HEK293 (cell line): Measurements from ENCODE around the gene PRKAG2.

Source experiments
- KLF16 ChIP-seq: fragments of 450-650 bp; formaldehyde crosslinking; IDR thresholded peaks from 2 replicates; pipeline ENCODE4 v1.5.1; 2017; ENCODE audit warnings: missing biosample characterization, missing genetic modification characterization
- TCF7L2 ChIP-seq: IDR thresholded peaks from 2 replicates; pipeline ENCODE4 v1.6.1; 2011; ENCODE audit warnings: low read depth, mild to moderate bottlenecking, inconsistent platforms, low read length, moderate library complexity, borderline replicate concordance
- ZBTB48 ChIP-seq: fragments of 450-650 bp; formaldehyde crosslinking; IDR thresholded peaks from 2 replicates; pipeline ENCODE4 v1.5.1; 2016; ENCODE audit warnings: missing biosample characterization, missing genetic modification characterization
- ZFP37 ChIP-seq: fragments of 450-650 bp; formaldehyde crosslinking; IDR thresholded peaks from 2 replicates; pipeline ENCODE4 v1.5.1; 2016; ENCODE audit warnings: missing biosample characterization, missing genetic modification characterization
- ZNF561 ChIP-seq: fragments of 450-650 bp; IDR thresholded peaks from 2 replicates; pipeline ENCODE4 v1.5.1; 2018; ENCODE audit warnings: missing biosample characterization, missing genetic modification characterization, borderline replicate concordance
- ZNF670 ChIP-seq: fragments of 450-650 bp; formaldehyde crosslinking; IDR thresholded peaks from 2 replicates; pipeline ENCODE4 v1.5.1; 2016; ENCODE audit warnings: missing biosample characterization, missing genetic modification characterization, low read depth
- TF ChIP-seq, protein P1 (sequence below): fragments of 450-650 bp; formaldehyde crosslinking; IDR thresholded peaks from 2 replicates; pipeline ENCODE4 v1.5.1; 2016; ENCODE audit warnings: missing biosample characterization, missing genetic modification characterization

DNA sequence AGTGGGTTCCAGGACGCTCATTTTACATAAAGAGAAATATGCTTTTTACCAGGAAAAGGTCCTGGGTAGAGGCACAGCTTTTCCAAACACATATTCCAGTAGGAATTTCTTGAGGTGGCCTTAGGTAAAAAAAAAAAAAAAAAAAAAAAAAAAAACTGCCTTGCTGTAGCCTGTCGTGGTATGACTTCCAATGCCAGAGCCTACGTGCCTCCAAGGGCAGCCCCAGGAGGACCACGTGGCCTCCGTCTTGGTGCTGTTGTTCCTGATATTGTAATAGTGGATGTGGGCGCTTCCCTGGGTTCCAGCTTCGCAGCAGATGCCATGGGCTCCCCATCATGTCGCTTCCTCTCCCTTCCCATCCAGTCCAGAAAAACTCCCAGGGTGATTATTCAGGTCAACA is 49.3 kb downstream of the PRKAG2 start:
- no peak for TF ChIP-seq ZFP37 (tag by site-specific recombination)
- TF ChIP-seq, protein P1, sequence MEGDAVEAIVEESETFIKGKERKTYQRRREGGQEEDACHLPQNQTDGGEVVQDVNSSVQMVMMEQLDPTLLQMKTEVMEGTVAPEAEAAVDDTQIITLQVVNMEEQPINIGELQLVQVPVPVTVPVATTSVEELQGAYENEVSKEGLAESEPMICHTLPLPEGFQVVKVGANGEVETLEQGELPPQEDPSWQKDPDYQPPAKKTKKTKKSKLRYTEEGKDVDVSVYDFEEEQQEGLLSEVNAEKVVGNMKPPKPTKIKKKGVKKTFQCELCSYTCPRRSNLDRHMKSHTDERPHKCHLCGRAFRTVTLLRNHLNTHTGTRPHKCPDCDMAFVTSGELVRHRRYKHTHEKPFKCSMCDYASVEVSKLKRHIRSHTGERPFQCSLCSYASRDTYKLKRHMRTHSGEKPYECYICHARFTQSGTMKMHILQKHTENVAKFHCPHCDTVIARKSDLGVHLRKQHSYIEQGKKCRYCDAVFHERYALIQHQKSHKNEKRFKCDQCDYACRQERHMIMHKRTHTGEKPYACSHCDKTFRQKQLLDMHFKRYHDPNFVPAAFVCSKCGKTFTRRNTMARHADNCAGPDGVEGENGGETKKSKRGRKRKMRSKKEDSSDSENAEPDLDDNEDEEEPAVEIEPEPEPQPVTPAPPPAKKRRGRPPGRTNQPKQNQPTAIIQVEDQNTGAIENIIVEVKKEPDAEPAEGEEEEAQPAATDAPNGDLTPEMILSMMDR: no peak
- no peak for TF ChIP-seq KLF16 (tag by site-specific recombination)
- TF ChIP-seq TCF7L2: no peak
- no peak for TF ChIP-seq ZBTB48
- no peak for TF ChIP-seq ZNF670 (tag by site-specific recombination)
- TF ChIP-seq ZNF561 (tag by site-specific recombination): no peak
